ENCODE measurements around the gene PFKFB1. TPM values are rescaled to one million over a fixed set of nuclear protein-coding genes. Genes with fewer than 3 reads are reported as not detected.

The PFKFB1 gene
- polyA plus RNA-seq, 3 donors = 0.48 to 0.64 (median 0.60) TPM

- DNase-seq (ENCODE audit: extremely low read depth in 1 of 11, low read depth in 9 of 11, low spot score in 4 of 11) = no peak
These were observed 62.9 kb downstream of the PFKFB1 start for GRCh38 chrX:54931107-54931506.

GRCh38 chrX:54930291-54931049, 63.5 kb downstream of the PFKFB1 start:
- no peak for DNase-seq (ENCODE audit: extremely low read depth in 1 of 11, low read depth in 9 of 11, low spot score in 4 of 11)

- no peak for DNase-seq (ENCODE audit: extremely low read depth in 1 of 11, low read depth in 9 of 11, low spot score in 4 of 11)
These were observed 65.1 kb downstream of the PFKFB1 start for GRCh38 chrX:54928876-54929275.

GRCh38 chrX:54926978-54927377, 67.0 kb downstream of the PFKFB1 start:
- no peak for DNase-seq (ENCODE audit: extremely low read depth in 1 of 11, low read depth in 9 of 11, low spot score in 4 of 11)

- DNase-seq (ENCODE audit: extremely low read depth in 1 of 11, low read depth in 9 of 11, low spot score in 4 of 11) = no peak
These were observed 70.6 kb downstream of the PFKFB1 start for GRCh38 chrX:54923376-54923775.

GRCh38 chrX:54922547-54922946, 71.4 kb downstream of the PFKFB1 start:
- DNase-seq (ENCODE audit: extremely low read depth in 1 of 11, low read depth in 9 of 11, low spot score in 4 of 11) = no peak

GRCh38 chrX:54921427-54922021, 72.5 kb downstream of the PFKFB1 start:
- peak; percentile 44 to 75 (median 63) for DNase-seq (ENCODE audit: extremely low read depth in 1 of 11, low read depth in 9 of 11, low spot score in 4 of 11)

GRCh38 chrX:54920610-54921426, 73.2 kb downstream of the PFKFB1 start, which contains the start of gene TRO:
Gene TRO, plus strand, starts transcription at chrX:54920824. Its CDS starts 1,423 bp downstream, at chrX:54922247.
- DNase-seq (ENCODE audit: extremely low read depth in 1 of 11, low read depth in 9 of 11, low spot score in 4 of 11) = peak; percentile 20 to 47 (median 32)

- no peak for DNase-seq (ENCODE audit: extremely low read depth in 1 of 11, low read depth in 9 of 11, low spot score in 4 of 11)
These were observed 84.0 kb downstream of the PFKFB1 start for GRCh38 chrX:54909941-54910340.

GRCh38 chrX:54894159-54894558, 99.8 kb downstream of the PFKFB1 start:
- no peak for DNase-seq (ENCODE audit: extremely low read depth in 1 of 11, low read depth in 9 of 11, low spot score in 4 of 11)

- peak in 1 of 11 donors; percentile 2 for DNase-seq (ENCODE audit: extremely low read depth in 1 of 11, low read depth in 9 of 11, low spot score in 4 of 11)
These were observed 102.4 kb downstream of the PFKFB1 start for GRCh38 chrX:54891573-54891972.

GRCh38 chrX:54885740-54886139, 108.2 kb downstream of the PFKFB1 start:
- no peak for DNase-seq (ENCODE audit: extremely low read depth in 1 of 11, low read depth in 9 of 11, low spot score in 4 of 11)

Other genes starting within 250 kb of the PFKFB1 start
- gene ITIH6, start 195.9 kb downstream of the PFKFB1 start, polyA plus RNA-seq (ENCODE audit: insufficient read length in 3 of 3) = under 1 TPM in 2 of 3 donors, not detected in 1; 0.03 to 0.05 TPM
- 100 to 1,000 TPM; 651 to 783 (median 710) TPM for gene MAGED2, start 186.4 kb downstream of the PFKFB1 start, polyA plus RNA-seq (ENCODE audit: insufficient read length in 3 of 3)
- gene TRO, start 73.4 kb downstream of the PFKFB1 start, polyA plus RNA-seq (ENCODE audit: insufficient read length in 3 of 3) = 100 to 1,000 TPM; 115 to 127 (median 119) TPM
- gene APEX2, start 6.2 kb upstream of the PFKFB1 start, polyA plus RNA-seq (ENCODE audit: insufficient read length in 3 of 3) = 10 to 100 TPM; 14.1 to 18.6 (median 15.1) TPM
- gene ALAS2, start 36.8 kb upstream of the PFKFB1 start, polyA plus RNA-seq (ENCODE audit: insufficient read length in 3 of 3) = 10 to 100 TPM; 10.5 to 25.7 (median 13.5) TPM
- gene PAGE2B, start 80.8 kb upstream of the PFKFB1 start, polyA plus RNA-seq (ENCODE audit: insufficient read length in 3 of 3) = not detected
- under 1 TPM in 1 of 3 donors, not detected in 2; 0.36 TPM for gene PAGE2, start 94.8 kb upstream of the PFKFB1 start, polyA plus RNA-seq (ENCODE audit: insufficient read length in 3 of 3)
- not detected for gene PAGE5, start 226.2 kb upstream of the PFKFB1 start, polyA plus RNA-seq (ENCODE audit: insufficient read length in 3 of 3)